GM23338 (cell line): Measurements from ENCODE around the gene HEPACAM.

Experiments
- EZH2 ChIP-seq: fragments of 200-600 bp; sonication (generic); IDR thresholded peaks from one replicate; pipeline ENCODE4 v1.8.0; 2017; ENCODE audit warnings: antibody characterized with exemption, mild to moderate bottlenecking, low read depth; ENCODE audit not compliant: unreplicated experiment
- POLR2AphosphoS5 ChIP-seq: IDR thresholded peaks from 2 replicates; pipeline ENCODE4 v1.6.1; 2016; ENCODE audit warnings: antibody characterized with exemption, low read depth
- TF ChIP-seq, protein P1 (sequence below), 2 experiments: fragments of 200-600 bp in 1 of 2; sonication (generic) in 1 of 2; conservative IDR thresholded peaks; 2 replicates each; pipeline versions ENCODE4 v1.5.1 to v1.6.1; 2016 to 2017; ENCODE audit warnings: antibody characterized with exemption in 2 of 2, low read depth in 2 of 2, mild to moderate bottlenecking in 2 of 2, moderate library complexity in 1 of 2

DNA sequence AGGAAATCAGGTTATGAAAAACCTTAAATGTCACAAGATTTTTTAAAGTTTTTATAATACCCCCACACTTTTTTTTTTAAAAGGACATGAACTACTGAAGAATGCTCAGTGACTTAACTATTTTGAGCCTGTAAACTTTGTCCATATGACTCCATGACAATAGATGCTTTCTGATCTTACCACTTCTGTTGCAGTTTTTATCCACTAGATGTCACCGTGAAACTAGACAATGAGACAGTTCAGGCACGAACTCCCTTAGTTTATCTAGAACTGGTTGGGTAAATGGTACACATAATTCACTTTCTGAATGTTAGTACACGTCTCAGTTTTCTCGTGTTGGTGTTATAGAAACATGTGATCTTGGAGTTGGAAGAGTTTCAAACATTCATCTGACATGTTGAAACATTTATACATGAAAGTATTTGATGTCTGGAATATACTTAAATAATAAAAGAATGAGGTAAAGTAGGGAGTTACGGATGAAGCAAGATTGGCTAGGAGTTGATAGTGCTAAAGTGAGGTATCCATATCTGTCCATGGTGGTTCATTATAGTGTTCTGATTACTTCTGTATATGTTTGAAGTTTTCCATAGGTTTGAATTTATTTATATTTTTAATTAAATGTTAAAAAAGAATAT, 26.2 kb upstream of the HEPACAM start:
- TF ChIP-seq, protein P1, sequence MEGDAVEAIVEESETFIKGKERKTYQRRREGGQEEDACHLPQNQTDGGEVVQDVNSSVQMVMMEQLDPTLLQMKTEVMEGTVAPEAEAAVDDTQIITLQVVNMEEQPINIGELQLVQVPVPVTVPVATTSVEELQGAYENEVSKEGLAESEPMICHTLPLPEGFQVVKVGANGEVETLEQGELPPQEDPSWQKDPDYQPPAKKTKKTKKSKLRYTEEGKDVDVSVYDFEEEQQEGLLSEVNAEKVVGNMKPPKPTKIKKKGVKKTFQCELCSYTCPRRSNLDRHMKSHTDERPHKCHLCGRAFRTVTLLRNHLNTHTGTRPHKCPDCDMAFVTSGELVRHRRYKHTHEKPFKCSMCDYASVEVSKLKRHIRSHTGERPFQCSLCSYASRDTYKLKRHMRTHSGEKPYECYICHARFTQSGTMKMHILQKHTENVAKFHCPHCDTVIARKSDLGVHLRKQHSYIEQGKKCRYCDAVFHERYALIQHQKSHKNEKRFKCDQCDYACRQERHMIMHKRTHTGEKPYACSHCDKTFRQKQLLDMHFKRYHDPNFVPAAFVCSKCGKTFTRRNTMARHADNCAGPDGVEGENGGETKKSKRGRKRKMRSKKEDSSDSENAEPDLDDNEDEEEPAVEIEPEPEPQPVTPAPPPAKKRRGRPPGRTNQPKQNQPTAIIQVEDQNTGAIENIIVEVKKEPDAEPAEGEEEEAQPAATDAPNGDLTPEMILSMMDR (conservative IDR thresholded peaks at IDR 0.05; ENCODE audit: low read depth in 2 of 2): peak; percentile 79 to 86
- TF ChIP-seq POLR2AphosphoS5 (no peak), EZH2 (no peak)
